Stimulated activated naive CD8-positive, alpha-beta T cell treated with anti-CD3 and anti-CD28 coated beads, Interleukin-15, Interleukin-2, amounts not matched to agents 100 ng/mL and 50 ng/mL, for 24 hours (primary cell): Measurements from ENCODE around the gene CAMTA1.

ENCODE experiments used
- H3K27ac Mint-ChIP-seq: one replicate; pipeline ENCODE4 v1.8.0; 2021; ENCODE audit warnings: mild to moderate bottlenecking, mixed read lengths
- H3K27me3 Mint-ChIP-seq: one replicate; pipeline ENCODE4 v1.8.0; 2021; ENCODE audit warnings: mixed read lengths
- H3K36me3 Mint-ChIP-seq: one replicate; pipeline ENCODE4 v1.8.0; 2021; ENCODE audit warnings: low read depth, mixed read lengths
- H3K4me1 Mint-ChIP-seq: one replicate; pipeline ENCODE4 v1.8.0; 2021; ENCODE audit warnings: low read depth, mixed read lengths
- H3K4me3 Mint-ChIP-seq: one replicate; pipeline ENCODE4 v1.8.0; 2021; ENCODE audit warnings: mild to moderate bottlenecking, mixed read lengths
- H3K9me3 Mint-ChIP-seq: one replicate; pipeline ENCODE4 v1.8.0; 2021; ENCODE audit warnings: mixed read lengths

Gene CAMTA1

GRCh38 chr1:6957341-6957740, 172.1 kb downstream of the CAMTA1 start:
- peaks cover 6% of the 10 kb centered on the region for H3K4me1 Mint-ChIP-seq
- peaks cover 9% of the 10 kb centered on the region for H3K27me3 Mint-ChIP-seq
- no peak overlapping the region for H3K27ac Mint-ChIP-seq
- H3K9me3 Mint-ChIP-seq, result no peaks in the 10 kb centered on the region
- H3K36me3 Mint-ChIP-seq, result no peaks in the 10 kb centered on the region
- H3K4me3 Mint-ChIP-seq, result no peak overlapping the region

GRCh38 chr1:6958407-6959030, 173.3 kb downstream of the CAMTA1 start:
- H3K27me3 Mint-ChIP-seq, result peaks cover 9% of the 10 kb centered on the region
- no peak overlapping the region for H3K27ac Mint-ChIP-seq
- H3K9me3 Mint-ChIP-seq, result no peaks in the 10 kb centered on the region
- H3K4me3 Mint-ChIP-seq, result no peak overlapping the region
- no peaks in the 10 kb centered on the region for H3K36me3 Mint-ChIP-seq
- peaks cover 16% of the 10 kb centered on the region for H3K4me1 Mint-ChIP-seq

GRCh38 chr1:6959491-6959890, 174.2 kb downstream of the CAMTA1 start:
- H3K27me3 Mint-ChIP-seq, result peaks cover 10% of the 10 kb centered on the region
- H3K36me3 Mint-ChIP-seq, result no peaks in the 10 kb centered on the region
- H3K27ac Mint-ChIP-seq, result no peak overlapping the region
- H3K9me3 Mint-ChIP-seq, result no peaks in the 10 kb centered on the region
- no peak overlapping the region for H3K4me3 Mint-ChIP-seq
- peaks cover 23% of the 10 kb centered on the region for H3K4me1 Mint-ChIP-seq

GRCh38 chr1:6960291-6960811, 175.1 kb downstream of the CAMTA1 start:
- H3K4me1 Mint-ChIP-seq, result peaks cover 27% of the 10 kb centered on the region
- no peaks in the 10 kb centered on the region for H3K36me3 Mint-ChIP-seq
- no peak overlapping the region for H3K27ac Mint-ChIP-seq
- H3K4me3 Mint-ChIP-seq, result no peak overlapping the region
- H3K9me3 Mint-ChIP-seq, result no peaks in the 10 kb centered on the region
- peaks cover 18% of the 10 kb centered on the region for H3K27me3 Mint-ChIP-seq

GRCh38 chr1:6960860-6961259, 175.6 kb downstream of the CAMTA1 start:
- Mint-ChIP-seq H3K4me1 (peaks cover 27% of the 10 kb centered on the region), H3K27me3 (peaks cover 22% of the 10 kb centered on the region), H3K9me3 (no peaks in the 10 kb centered on the region), H3K4me3 (no peak overlapping the region), H3K36me3 (no peaks in the 10 kb centered on the region), H3K27ac (no peak overlapping the region)

- Mint-ChIP-seq H3K9me3 (no peaks in the 10 kb centered on the region), H3K4me1 (peaks cover 27% of the 10 kb centered on the region), H3K4me3 (no peak overlapping the region), H3K27me3 (peaks cover 27% of the 10 kb centered on the region), H3K36me3 (no peaks in the 10 kb centered on the region), H3K27ac (no peak overlapping the region)
These were observed 176.0 kb downstream of the CAMTA1 start for GRCh38 chr1:6961289-6961688.

GRCh38 chr1:6961905-6962477, 176.7 kb downstream of the CAMTA1 start:
- Mint-ChIP-seq H3K36me3 (no peaks in the 10 kb centered on the region), H3K4me3 (no peak overlapping the region), H3K27me3 (peaks cover 28% of the 10 kb centered on the region)

GRCh38 chr1:6962478-6962995, 177.3 kb downstream of the CAMTA1 start:
- Mint-ChIP-seq H3K4me3 (peak overlapping the region; percentile 68), H3K4me1 (peaks cover 29% of the 10 kb centered on the region), H3K27ac (peak overlapping the region; percentile 78), H3K27me3 (peaks cover 30% of the 10 kb centered on the region), H3K36me3 (no peaks in the 10 kb centered on the region), H3K9me3 (no peaks in the 10 kb centered on the region)

More at GRCh38 chr1:6961905-6962477, 176.7 kb downstream of the CAMTA1 start:
- no peaks in the 10 kb centered on the region for H3K9me3 Mint-ChIP-seq
- H3K4me1 Mint-ChIP-seq, result peaks cover 27% of the 10 kb centered on the region
- H3K27ac Mint-ChIP-seq, result no peak overlapping the region

- Mint-ChIP-seq H3K27ac (peak overlapping the region; percentile 78), H3K36me3 (no peaks in the 10 kb centered on the region), H3K27me3 (peaks cover 36% of the 10 kb centered on the region), H3K4me1 (peaks cover 36% of the 10 kb centered on the region), H3K9me3 (no peaks in the 10 kb centered on the region), H3K4me3 (peak overlapping the region; percentile 68)
These were observed 178.0 kb downstream of the CAMTA1 start for GRCh38 chr1:6962996-6963911.

- H3K36me3 Mint-ChIP-seq, result no peaks in the 10 kb centered on the region
- peak overlapping the region; percentile 48 for H3K4me3 Mint-ChIP-seq
- peak overlapping the region; percentile 76 for H3K27ac Mint-ChIP-seq
- peaks cover 43% of the 10 kb centered on the region for H3K27me3 Mint-ChIP-seq
- H3K9me3 Mint-ChIP-seq, result no peaks in the 10 kb centered on the region
- peaks cover 43% of the 10 kb centered on the region for H3K4me1 Mint-ChIP-seq
These were observed 178.7 kb downstream of the CAMTA1 start for GRCh38 chr1:6963912-6964307.

- Mint-ChIP-seq H3K36me3 (no peaks in the 10 kb centered on the region), H3K9me3 (no peaks in the 10 kb centered on the region), H3K27ac (no peak overlapping the region), H3K4me1 (peaks cover 51% of the 10 kb centered on the region), H3K4me3 (no peak overlapping the region), H3K27me3 (peaks cover 46% of the 10 kb centered on the region)
These were observed 180.1 kb downstream of the CAMTA1 start for GRCh38 chr1:6965083-6965934.

GRCh38 chr1:6965935-6966241, 180.6 kb downstream of the CAMTA1 start:
- peaks cover 50% of the 10 kb centered on the region for H3K4me1 Mint-ChIP-seq
- no peak overlapping the region for H3K4me3 Mint-ChIP-seq
- no peaks in the 10 kb centered on the region for H3K36me3 Mint-ChIP-seq
- peaks cover 41% of the 10 kb centered on the region for H3K27me3 Mint-ChIP-seq
- H3K27ac Mint-ChIP-seq, result no peak overlapping the region
- H3K9me3 Mint-ChIP-seq, result no peaks in the 10 kb centered on the region

- Mint-ChIP-seq H3K4me3 (no peak overlapping the region), H3K4me1 (peaks cover 48% of the 10 kb centered on the region), H3K36me3 (no peaks in the 10 kb centered on the region), H3K9me3 (no peaks in the 10 kb centered on the region), H3K27me3 (peaks cover 37% of the 10 kb centered on the region), H3K27ac (no peak overlapping the region)
These were observed 181.1 kb downstream of the CAMTA1 start for GRCh38 chr1:6966326-6966725.

GRCh38 chr1:6967431-6968111, 182.3 kb downstream of the CAMTA1 start:
- Mint-ChIP-seq H3K36me3 (no peaks in the 10 kb centered on the region), H3K9me3 (no peaks in the 10 kb centered on the region), H3K4me3 (no peak overlapping the region), H3K4me1 (peaks cover 44% of the 10 kb centered on the region), H3K27me3 (peaks cover 37% of the 10 kb centered on the region), H3K27ac (no peak overlapping the region)
